ENCODE measurements around the gene TFCP2L1.

TFCP2L1 gene

DNA sequence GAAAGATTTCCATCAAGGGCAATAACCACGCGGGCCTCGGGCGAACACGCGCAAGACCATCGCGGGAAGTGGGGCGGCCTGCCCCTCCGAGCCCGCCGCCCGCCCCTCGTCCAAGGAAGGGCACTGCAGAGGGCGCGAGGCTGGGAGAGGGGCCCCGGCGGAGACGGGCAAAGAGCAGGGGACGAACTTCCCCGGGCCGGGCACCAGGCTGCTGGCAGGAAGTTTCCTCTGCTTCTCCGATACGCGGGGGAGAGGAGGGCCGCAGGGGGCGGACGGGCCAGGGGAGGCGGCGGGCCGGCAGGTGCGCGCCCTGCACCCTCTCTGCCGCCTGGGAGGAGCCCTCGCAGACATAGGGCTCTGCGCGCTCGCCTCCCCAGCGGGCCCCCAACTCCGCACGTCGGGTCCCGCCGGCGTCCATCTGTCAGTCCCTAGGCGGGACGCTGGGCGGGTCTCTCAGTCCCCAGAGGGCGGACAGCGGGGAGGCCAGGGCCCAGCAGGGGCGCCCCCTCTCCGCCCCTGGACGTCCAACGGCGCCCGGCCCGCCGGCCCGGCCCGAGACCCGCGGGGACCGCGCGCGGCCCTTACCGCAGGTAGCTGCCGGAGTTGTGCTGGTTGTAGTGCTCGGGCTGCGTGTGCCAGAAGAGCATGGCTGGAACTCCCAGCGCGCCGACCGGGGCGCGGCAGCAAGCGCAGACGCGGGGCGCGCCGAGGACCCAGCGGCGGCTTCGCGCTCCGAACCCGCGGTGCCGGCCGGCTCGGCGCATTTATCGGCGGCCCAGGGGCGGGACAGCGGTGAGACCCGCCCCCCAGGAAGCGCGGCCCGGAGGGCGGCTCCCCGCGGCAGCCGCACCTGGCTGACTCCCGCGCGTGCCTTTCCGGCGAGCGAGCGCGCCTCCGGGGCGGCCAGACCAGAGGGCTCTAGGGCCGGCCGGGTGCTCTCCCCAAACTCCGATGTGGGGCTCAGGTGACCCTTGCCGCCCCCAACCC is at the start of gene TFCP2L1 (continued):
- TF ChIP-seq ZSCAN30 (tag by site-specific recombination; IDR thresholded peaks at IDR 0.05) (no peak), KLF7 (tag by site-specific recombination; IDR thresholded peaks at IDR 0.05; ENCODE audit: borderline replicate concordance) (no peak), ZIC2 (tag by site-specific recombination; IDR thresholded peaks at IDR 0.05) (peak; percentile 87), ZNF610 (tag by site-specific recombination; IDR thresholded peaks at IDR 0.05; ENCODE audit: borderline replicate concordance) (no peak), ZNF16 (tag by site-specific recombination; IDR thresholded peaks at IDR 0.05; ENCODE audit: low read depth) (no peak), ZFP3 (tag by site-specific recombination; IDR thresholded peaks at IDR 0.05; ENCODE audit: low read depth) (no peak), ZBTB17 (tag by site-specific recombination; IDR thresholded peaks at IDR 0.05) (no peak), ZNF514 (tag by site-specific recombination; IDR thresholded peaks at IDR 0.05) (no peak), ZNF707 (tag by site-specific recombination; IDR thresholded peaks at IDR 0.05) (no peak), ZNF585B (tag by site-specific recombination; IDR thresholded peaks at IDR 0.05) (no peak), ZNF341 (tag by site-specific recombination; IDR thresholded peaks at IDR 0.05; ENCODE audit: low read depth) (no peak), ZNF302 (tag by site-specific recombination; IDR thresholded peaks at IDR 0.05; ENCODE audit: low read depth) (no peak), YY2 (tag by site-specific recombination; IDR thresholded peaks at IDR 0.05) (no peak), ZNF2 (tag by site-specific recombination; IDR thresholded peaks at IDR 0.05) (no peak), KLF8 (tag by site-specific recombination; IDR thresholded peaks at IDR 0.05) (peak; percentile 38; the same call in 1 of the 2 replicates), ZNF654 (tag by site-specific recombination; IDR thresholded peaks at IDR 0.05; ENCODE audit: low read depth) (no peak), ZNF416 (tag by site-specific recombination; IDR thresholded peaks at IDR 0.05) (no peak), EGR2 (tag by site-specific recombination; IDR thresholded peaks at IDR 0.05; ENCODE audit: low read depth) (no peak), ZNF48 (tag by site-specific recombination; IDR thresholded peaks at IDR 0.05) (no peak), ZBTB48 (tag by site-specific recombination; IDR thresholded peaks at IDR 0.05) (peak; percentile 78; the same call in 1 of the 2 replicates), ZNF530 (tag by site-specific recombination; IDR thresholded peaks at IDR 0.05; ENCODE audit: low read depth) (no peak)
- TF ChIP-seq, protein P1, sequence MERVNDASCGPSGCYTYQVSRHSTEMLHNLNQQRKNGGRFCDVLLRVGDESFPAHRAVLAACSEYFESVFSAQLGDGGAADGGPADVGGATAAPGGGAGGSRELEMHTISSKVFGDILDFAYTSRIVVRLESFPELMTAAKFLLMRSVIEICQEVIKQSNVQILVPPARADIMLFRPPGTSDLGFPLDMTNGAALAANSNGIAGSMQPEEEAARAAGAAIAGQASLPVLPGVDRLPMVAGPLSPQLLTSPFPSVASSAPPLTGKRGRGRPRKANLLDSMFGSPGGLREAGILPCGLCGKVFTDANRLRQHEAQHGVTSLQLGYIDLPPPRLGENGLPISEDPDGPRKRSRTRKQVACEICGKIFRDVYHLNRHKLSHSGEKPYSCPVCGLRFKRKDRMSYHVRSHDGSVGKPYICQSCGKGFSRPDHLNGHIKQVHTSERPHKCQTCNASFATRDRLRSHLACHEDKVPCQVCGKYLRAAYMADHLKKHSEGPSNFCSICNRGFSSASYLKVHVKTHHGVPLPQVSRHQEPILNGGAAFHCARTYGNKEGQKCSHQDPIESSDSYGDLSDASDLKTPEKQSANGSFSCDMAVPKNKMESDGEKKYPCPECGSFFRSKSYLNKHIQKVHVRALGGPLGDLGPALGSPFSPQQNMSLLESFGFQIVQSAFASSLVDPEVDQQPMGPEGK (tag by site-specific recombination; IDR thresholded peaks at IDR 0.05): peak; percentile 29; the same call in 1 of the 2 replicates
- TF ChIP-seq, protein P2, sequence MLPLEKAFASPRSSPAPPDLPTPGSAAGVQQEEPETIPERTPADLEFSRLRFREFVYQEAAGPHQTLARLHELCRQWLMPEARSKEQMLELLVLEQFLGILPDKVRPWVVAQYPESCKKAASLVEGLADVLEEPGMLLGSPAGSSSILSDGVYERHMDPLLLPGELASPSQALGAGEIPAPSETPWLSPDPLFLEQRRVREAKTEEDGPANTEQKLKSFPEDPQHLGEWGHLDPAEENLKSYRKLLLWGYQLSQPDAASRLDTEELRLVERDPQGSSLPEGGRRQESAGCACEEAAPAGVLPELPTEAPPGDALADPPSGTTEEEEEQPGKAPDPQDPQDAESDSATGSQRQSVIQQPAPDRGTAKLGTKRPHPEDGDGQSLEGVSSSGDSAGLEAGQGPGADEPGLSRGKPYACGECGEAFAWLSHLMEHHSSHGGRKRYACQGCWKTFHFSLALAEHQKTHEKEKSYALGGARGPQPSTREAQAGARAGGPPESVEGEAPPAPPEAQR (tag by site-specific recombination; IDR thresholded peaks at IDR 0.05): no peak
- TF ChIP-seq, protein P3, sequence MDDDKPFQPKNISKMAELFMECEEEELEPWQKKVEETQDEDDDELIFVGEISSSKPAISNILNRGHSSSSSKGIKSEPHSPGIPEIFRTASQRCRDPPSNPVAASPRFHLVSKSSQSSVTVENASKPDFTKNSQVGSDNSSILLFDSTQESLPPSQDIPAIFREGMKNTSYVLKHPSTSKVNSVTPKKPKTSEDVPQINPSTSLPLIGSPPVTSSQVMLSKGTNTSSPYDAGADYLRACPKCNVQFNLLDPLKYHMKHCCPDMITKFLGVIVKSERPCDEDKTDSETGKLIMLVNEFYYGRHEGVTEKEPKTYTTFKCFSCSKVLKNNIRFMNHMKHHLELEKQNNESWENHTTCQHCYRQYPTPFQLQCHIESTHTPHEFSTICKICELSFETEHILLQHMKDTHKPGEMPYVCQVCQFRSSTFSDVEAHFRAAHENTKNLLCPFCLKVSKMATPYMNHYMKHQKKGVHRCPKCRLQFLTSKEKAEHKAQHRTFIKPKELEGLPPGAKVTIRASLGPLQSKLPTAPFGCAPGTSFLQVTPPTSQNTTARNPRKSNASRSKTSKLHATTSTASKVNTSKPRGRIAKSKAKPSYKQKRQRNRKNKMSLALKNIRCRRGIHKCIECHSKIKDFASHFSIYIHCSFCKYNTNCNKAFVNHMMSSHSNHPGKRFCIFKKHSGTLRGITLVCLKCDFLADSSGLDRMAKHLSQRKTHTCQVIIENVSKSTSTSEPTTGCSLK (tag by site-specific recombination; IDR thresholded peaks at IDR 0.05): no peak
- TF ChIP-seq, protein P4, sequence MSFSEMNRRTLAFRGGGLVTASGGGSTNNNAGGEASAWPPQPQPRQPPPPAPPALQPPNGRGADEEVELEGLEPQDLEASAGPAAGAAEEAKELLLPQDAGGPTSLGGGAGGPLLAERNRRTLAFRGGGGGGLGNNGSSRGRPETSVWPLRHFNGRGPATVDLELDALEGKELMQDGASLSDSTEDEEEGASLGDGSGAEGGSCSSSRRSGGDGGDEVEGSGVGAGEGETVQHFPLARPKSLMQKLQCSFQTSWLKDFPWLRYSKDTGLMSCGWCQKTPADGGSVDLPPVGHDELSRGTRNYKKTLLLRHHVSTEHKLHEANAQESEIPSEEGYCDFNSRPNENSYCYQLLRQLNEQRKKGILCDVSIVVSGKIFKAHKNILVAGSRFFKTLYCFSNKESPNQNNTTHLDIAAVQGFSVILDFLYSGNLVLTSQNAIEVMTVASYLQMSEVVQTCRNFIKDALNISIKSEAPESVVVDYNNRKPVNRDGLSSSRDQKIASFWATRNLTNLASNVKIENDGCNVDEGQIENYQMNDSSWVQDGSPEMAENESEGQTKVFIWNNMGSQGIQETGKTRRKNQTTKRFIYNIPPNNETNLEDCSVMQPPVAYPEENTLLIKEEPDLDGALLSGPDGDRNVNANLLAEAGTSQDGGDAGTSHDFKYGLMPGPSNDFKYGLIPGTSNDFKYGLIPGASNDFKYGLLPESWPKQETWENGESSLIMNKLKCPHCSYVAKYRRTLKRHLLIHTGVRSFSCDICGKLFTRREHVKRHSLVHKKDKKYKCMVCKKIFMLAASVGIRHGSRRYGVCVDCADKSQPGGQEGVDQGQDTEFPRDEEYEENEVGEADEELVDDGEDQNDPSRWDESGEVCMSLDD (tag by site-specific recombination; IDR thresholded peaks at IDR 0.05): no peak
- TF ChIP-seq, protein P5, sequence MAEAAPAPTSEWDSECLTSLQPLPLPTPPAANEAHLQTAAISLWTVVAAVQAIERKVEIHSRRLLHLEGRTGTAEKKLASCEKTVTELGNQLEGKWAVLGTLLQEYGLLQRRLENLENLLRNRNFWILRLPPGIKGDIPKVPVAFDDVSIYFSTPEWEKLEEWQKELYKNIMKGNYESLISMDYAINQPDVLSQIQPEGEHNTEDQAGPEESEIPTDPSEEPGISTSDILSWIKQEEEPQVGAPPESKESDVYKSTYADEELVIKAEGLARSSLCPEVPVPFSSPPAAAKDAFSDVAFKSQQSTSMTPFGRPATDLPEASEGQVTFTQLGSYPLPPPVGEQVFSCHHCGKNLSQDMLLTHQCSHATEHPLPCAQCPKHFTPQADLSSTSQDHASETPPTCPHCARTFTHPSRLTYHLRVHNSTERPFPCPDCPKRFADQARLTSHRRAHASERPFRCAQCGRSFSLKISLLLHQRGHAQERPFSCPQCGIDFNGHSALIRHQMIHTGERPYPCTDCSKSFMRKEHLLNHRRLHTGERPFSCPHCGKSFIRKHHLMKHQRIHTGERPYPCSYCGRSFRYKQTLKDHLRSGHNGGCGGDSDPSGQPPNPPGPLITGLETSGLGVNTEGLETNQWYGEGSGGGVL (tag by site-specific recombination; IDR thresholded peaks at IDR 0.05): peak; percentile 37; the same call in 1 of the 2 replicates
- TF ChIP-seq, protein P6, sequence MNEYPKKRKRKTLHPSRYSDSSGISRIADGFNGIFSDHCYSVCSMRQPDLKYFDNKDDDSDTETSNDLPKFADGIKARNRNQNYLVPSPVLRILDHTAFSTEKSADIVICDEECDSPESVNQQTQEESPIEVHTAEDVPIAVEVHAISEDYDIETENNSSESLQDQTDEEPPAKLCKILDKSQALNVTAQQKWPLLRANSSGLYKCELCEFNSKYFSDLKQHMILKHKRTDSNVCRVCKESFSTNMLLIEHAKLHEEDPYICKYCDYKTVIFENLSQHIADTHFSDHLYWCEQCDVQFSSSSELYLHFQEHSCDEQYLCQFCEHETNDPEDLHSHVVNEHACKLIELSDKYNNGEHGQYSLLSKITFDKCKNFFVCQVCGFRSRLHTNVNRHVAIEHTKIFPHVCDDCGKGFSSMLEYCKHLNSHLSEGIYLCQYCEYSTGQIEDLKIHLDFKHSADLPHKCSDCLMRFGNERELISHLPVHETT (tag by site-specific recombination; IDR thresholded peaks at IDR 0.05): no peak
